ENCODE data around the gene PTPRG.

GRCh38 chr3:62097121-62097520 is 535.8 kb downstream of the PTPRG start:
- no peak for TF ChIP-seq POLR2A (IDR thresholded peaks at IDR 0.05; ENCODE audit: low read depth, low read length)
- no peak for TF ChIP-seq POLR2AphosphoS5 (IDR thresholded peaks at IDR 0.05; ENCODE audit: low read depth, low read length)
